NCI-H2196 (cell line): Measurements from ENCODE around the gene ZNF385B.

Experiments
- DNase-seq: peaks from one replicate; lab custom pipeline; 2025; ENCODE audit not compliant: unreplicated experiment; lab: John Stamatoyannopoulos, UW

ZNF385B gene

GRCh38 chr2:179447421-179447820 is 414.0 kb downstream of the ZNF385B start:
- DNase-seq, result no peak

GRCh38 chr2:179446476-179447141 is 414.8 kb downstream of the ZNF385B start:
- no peak for DNase-seq

- no peak for DNase-seq
Observed at GRCh38 chr2:179444056-179444455, 417.4 kb downstream of the ZNF385B start.

GRCh38 chr2:179443180-179443579 is 418.2 kb downstream of the ZNF385B start:
- no peak for DNase-seq

GRCh38 chr2:179442206-179442605 is 419.2 kb downstream of the ZNF385B start:
- DNase-seq, result no peak

GRCh38 chr2:179441551-179441950 is 419.9 kb downstream of the ZNF385B start:
- no peak for DNase-seq

- peak; percentile 59 for DNase-seq
Observed at GRCh38 chr2:179440642-179441251, 420.7 kb downstream of the ZNF385B start.

- DNase-seq, result no peak
Observed at GRCh38 chr2:179438654-179439053, 422.8 kb downstream of the ZNF385B start.

- no peak for DNase-seq
Observed at GRCh38 chr2:179437430-179437829, 424.0 kb downstream of the ZNF385B start.

DNA sequence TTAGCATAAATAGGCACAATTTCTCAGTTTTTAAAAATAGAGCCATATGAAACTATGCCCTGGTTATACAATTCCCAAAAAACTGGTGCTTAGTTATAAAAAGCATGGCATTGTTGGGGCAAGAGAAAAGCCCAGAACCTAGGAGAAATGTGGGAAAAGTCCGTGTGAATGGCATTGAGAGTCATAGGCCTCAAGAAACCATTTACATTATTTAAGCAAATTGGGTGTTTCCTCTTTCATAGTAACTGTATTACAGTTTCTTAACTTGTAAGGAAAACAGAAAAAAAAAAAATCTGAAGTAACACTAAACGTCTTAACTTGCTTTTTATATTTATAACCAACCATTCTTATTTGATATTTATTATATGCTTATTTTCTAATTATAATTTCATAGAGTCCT is 425.8 kb downstream of the ZNF385B start:
- DNase-seq, result no peak

GRCh38 chr2:179435000-179435399 is 426.4 kb downstream of the ZNF385B start:
- DNase-seq, result no peak

GRCh38 chr2:179434357-179434756 is 427.1 kb downstream of the ZNF385B start:
- DNase-seq, result no peak

DNA sequence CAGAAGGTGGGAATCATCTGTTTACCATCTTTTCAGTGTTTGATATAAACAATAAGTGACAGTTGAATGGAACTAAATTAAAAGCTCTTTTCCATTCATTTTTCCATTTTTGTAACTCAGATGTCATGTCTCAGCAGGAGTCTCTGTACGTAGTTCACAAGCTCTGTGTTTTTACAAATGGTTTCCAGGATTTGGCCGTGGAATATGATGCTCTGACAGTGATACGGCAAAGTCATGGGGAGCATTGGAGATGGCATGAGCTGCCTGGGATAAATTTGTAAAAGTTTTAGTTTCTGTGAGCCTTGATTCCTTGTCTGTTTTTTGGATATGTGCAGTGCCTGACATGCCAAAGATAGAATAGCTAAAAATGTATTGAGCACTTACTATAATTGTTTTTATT is 428.7 kb downstream of the ZNF385B start:
- DNase-seq, result no peak

DNA sequence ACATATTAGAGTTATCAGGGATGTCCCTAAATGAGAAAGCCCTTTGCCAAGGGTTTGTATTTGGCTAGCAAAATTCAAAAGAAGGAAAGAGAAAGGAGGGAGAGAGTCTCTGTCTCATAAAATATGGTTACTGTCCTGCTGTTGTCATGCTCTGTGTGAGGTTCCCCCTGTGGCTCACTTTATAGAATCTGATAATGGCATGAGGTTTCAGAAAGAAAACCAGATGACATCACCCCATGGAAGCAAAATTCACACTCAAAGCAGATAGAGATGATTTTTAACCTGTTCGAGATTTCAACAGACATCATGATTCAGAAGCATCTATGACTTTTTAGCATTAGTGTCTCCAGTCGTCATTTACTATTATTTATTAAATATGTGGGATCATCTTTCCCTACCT is 431.8 kb downstream of the ZNF385B start:
- no peak for DNase-seq

GRCh38 chr2:179429060-179429471 is 432.3 kb downstream of the ZNF385B start:
- no peak for DNase-seq

- no peak for DNase-seq
Observed at GRCh38 chr2:179428649-179429048, 432.8 kb downstream of the ZNF385B start.

GRCh38 chr2:179427065-179427464 is 434.3 kb downstream of the ZNF385B start:
- DNase-seq, result no peak

DNA sequence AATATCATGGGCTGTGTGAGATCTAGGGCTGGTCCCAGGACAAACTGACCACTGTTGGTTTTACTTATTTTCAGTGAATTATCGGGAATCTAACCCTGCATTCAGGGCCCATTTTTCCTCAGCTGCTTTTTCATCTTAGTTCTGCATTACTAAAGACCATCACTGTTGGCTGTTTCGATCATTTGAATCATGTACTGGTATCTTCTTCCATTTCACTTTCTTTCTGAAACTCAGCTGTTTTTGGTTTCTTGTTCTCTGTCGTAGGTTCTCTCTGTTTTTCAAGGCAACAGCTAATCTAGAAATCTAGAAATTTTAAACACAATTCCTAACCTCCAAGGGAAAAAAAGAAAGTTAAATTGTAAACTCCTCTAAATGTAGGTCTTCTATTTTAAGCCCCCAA is 436.8 kb downstream of the ZNF385B start:
- no peak for DNase-seq

DNA sequence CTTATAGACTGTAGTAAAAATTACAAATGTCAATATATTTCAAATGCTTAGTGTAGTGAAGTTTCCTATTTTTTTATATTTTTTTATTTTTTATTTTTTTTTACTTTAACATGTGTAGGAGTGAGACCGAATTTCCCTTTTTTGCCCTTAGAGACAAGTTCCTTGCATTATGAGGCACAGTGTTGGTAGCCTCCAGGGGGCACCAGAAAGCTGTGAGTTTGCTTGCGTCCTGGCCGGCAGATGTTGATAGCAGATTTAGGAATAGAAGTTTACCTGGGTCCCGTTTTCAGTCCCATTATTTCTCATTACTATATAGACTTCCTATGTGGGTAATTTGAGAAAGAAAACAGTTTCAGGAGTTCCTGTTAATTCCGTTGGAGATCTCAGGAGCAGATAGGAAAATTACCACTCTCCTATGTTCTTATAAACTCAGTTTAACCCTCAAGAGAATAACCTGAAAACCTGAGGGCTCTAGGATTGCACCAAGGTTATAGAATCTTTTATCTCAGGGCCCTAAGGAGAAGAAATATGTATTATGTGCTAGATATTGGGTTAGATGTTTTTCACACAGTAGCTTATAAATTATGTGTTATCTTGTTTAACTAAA is 439.3 kb downstream of the ZNF385B start:
- peak; percentile 40 for DNase-seq

DNA sequence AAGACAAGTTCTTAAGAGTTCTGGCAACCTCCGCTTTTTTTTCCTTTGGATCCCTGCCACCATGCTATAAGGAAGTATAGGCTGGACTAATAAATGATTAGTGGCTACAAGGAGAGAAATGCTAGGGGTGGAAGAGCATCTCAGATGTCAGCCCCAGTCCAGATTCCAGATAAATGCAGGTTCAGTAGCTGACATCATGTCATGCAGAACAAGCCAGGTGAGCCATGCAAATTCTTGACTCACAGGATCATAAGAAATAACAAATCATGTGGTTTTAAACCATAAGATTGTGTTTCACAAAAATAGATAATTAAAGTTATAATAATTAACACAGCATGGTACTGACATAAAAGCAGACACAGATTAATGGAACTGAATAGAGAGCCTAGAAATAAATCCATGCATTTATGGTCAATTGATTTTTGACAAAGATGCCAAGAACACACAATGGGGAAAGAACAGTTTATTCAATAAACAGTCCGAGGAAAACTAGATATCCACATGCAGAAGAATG is 443.9 kb downstream of the ZNF385B start:
- peak; percentile 11 for DNase-seq

GRCh38 chr2:179412112-179412511 is 449.3 kb downstream of the ZNF385B start:
- no peak for DNase-seq
